ENCODE measurements around the gene KPNA4. TPM values are rescaled to one million over a fixed set of nuclear protein-coding genes. Genes with fewer than 3 reads are reported as not detected.
"Not testable (repeated sequence)": the region's sequence is repeated elsewhere in the genome, so short reads cannot be mapped to it uniquely, and the experiment has no call there.

The KPNA4 gene
- polyA plus RNA-seq, 2 of the 4 experiments (the other 2 are of a cell fraction): 35.0 to 36.5 TPM

DNA sequence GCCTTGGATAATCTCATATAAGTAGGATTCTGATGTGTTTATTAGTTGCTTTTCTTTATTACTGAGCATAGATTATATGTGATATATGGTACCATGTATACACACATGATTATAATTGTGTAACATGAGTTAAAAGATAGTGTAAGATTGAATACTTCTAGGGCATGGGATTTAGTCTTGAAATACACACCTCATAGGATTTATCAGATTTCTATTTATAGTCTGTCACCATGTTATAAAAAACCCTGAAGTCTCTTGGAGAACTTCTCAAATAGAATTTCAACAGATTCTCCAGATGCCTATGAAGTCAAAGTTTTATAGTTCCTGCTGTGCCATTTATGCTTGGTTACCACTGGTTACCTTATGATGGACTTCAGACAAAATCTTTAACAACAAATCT is 11.2 kb upstream of the KPNA4 start:
- H3K9me3 ChIP-seq: 0 out of 3 replicates have a peak, but pooled peaks cover under 1% of the 10 kb centered on the region
- ATAC-seq (no peak), DNase-seq (ENCODE audit: low read depth in 1 of 2, low spot score in 1 of 2) (no peak), FAIRE-seq (no peak)
- POLR2A ChIA-PET: no interaction called here
- H3K4me1 ChIP-seq: no peaks in the 10 kb centered on the region
- H3K27ac ChIP-seq: no peak overlapping the region
- H3K4me3 ChIP-seq: no peak overlapping the region
- no peak for TF ChIP-seq POLR2A (IDR thresholded peaks at IDR 0.05; ENCODE audit: low read length)
- CTCF ChIA-PET: interaction anchor here (0.8 kb wide), 2 partner anchors 8 to 365 kb away, joined by 3 to 5 read pairs; no protein-coding TSS in a partner anchor
- no peak overlapping the region for H3K4me2 ChIP-seq

DNA sequence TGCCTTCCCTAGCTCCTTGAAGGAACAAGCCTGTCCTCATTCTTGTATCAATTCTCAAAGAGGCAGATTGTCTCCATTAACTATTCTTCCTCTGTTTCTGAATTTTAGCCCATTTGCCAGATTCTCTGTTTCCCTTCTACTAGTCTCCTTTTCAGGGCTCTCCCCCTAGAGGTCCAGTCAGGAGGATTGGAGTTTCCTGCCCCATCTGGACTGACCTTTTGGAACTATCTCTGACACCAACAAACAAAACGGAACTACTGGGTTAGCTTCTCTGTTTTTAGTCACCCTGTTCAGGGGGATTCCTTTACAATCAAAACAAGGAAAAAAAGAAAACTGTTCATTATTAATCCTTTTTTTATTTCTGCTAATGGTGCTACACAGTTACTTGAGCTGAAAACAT is 10.2 kb upstream of the KPNA4 start:
- WGBS (ENCODE audit: missing lambda C conversion rate): 36% methylated on average over 1 of the region's 1 CpG
- TF ChIP-seq, protein P1, sequence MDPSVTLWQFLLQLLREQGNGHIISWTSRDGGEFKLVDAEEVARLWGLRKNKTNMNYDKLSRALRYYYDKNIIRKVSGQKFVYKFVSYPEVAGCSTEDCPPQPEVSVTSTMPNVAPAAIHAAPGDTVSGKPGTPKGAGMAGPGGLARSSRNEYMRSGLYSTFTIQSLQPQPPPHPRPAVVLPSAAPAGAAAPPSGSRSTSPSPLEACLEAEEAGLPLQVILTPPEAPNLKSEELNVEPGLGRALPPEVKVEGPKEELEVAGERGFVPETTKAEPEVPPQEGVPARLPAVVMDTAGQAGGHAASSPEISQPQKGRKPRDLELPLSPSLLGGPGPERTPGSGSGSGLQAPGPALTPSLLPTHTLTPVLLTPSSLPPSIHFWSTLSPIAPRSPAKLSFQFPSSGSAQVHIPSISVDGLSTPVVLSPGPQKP (IDR thresholded peaks at IDR 0.05; ENCODE audit: low read depth, low read length): no peak
- TF ChIP-seq, protein P2, sequence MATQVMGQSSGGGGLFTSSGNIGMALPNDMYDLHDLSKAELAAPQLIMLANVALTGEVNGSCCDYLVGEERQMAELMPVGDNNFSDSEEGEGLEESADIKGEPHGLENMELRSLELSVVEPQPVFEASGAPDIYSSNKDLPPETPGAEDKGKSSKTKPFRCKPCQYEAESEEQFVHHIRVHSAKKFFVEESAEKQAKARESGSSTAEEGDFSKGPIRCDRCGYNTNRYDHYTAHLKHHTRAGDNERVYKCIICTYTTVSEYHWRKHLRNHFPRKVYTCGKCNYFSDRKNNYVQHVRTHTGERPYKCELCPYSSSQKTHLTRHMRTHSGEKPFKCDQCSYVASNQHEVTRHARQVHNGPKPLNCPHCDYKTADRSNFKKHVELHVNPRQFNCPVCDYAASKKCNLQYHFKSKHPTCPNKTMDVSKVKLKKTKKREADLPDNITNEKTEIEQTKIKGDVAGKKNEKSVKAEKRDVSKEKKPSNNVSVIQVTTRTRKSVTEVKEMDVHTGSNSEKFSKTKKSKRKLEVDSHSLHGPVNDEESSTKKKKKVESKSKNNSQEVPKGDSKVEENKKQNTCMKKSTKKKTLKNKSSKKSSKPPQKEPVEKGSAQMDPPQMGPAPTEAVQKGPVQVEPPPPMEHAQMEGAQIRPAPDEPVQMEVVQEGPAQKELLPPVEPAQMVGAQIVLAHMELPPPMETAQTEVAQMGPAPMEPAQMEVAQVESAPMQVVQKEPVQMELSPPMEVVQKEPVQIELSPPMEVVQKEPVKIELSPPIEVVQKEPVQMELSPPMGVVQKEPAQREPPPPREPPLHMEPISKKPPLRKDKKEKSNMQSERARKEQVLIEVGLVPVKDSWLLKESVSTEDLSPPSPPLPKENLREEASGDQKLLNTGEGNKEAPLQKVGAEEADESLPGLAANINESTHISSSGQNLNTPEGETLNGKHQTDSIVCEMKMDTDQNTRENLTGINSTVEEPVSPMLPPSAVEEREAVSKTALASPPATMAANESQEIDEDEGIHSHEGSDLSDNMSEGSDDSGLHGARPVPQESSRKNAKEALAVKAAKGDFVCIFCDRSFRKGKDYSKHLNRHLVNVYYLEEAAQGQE (IDR thresholded peaks at IDR 0.05): no peak
- TF ChIP-seq MAZ (IDR thresholded peaks at IDR 0.05; ENCODE audit: borderline replicate concordance, low read depth, low read length) (no peak), HEYL (CRISPR knock-in tag; IDR thresholded peaks at IDR 0.05) (no peak), CEBPB (IDR thresholded peaks at IDR 0.05) (no peak)
- TF ChIP-seq, protein P3, sequence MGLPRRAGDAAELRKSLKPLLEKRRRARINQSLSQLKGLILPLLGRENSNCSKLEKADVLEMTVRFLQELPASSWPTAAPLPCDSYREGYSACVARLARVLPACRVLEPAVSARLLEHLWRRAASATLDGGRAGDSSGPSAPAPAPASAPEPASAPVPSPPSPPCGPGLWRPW (IDR thresholded peaks at IDR 0.05): no peak
- TF ChIP-seq, protein P4, sequence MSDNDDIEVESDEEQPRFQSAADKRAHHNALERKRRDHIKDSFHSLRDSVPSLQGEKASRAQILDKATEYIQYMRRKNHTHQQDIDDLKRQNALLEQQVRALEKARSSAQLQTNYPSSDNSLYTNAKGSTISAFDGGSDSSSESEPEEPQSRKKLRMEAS (IDR thresholded peaks at IDR 0.05): no peak
- H3K9me3 ChIP-seq: no peaks in the 10 kb centered on the region
- no peak overlapping the region for H3K4me2 ChIP-seq
- H3K4me3 ChIP-seq: no peak overlapping the region
- DNase-seq (ENCODE audit: low read depth in 1 of 2, low spot score in 1 of 2) (no peak), ATAC-seq (peak; percentile 34 to 36; a peak in 2 of 6 replicates), FAIRE-seq (no peak)
- POLR2A ChIA-PET: no interaction called here
- no peaks in the 10 kb centered on the region for H3K4me1 ChIP-seq
- CTCF ChIA-PET: interaction anchor here (0.6 kb wide), 1 partner anchor 373 kb away, joined by 3 read pairs; no protein-coding TSS in a partner anchor
- no peak overlapping the region for H3K27ac ChIP-seq

DNA sequence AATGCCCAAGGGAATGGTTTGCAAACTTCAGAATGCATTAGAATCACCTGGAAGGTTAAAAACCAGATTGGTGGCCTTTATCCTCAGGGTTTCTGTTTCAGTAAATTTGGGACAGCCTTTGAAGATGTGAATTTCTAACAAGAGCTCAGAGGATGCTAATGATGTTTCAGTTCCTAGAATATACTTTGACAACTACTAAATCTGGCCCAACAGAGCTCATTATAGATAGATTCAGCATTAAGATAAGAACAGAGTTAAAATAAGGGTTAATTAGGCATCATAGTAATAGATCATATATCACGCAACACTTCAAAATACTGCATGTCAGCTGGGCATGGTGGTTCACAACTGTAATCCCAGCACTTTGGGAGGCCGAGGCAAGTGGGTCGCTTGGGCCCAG is 9.3 kb upstream of the KPNA4 start:
- DNase-seq (ENCODE audit: low read depth in 1 of 2, low spot score in 1 of 2): no peak
- Histone ChIP-seq H3K27ac (no peak overlapping the region), H3K4me1 (no peaks in the 10 kb centered on the region), H3K9me3 (no peaks in the 10 kb centered on the region), H3K4me2 (no peak overlapping the region), H3K4me3 (no peak overlapping the region)
- ChIA-PET CTCF (interaction anchor here (0.6 to 2.7 kb wide), 2 partner anchors 367 to 374 kb away, joined by 3 to 6 read pairs; no protein-coding TSS in a partner anchor), POLR2A (no interaction called here)
- no peak for FAIRE-seq
- 74% methylated on average over 3 of the region's 3 CpGs for whole genome bisulfite sequencing (ENCODE audit: missing lambda C conversion rate)
- TF ChIP-seq, protein P5, sequence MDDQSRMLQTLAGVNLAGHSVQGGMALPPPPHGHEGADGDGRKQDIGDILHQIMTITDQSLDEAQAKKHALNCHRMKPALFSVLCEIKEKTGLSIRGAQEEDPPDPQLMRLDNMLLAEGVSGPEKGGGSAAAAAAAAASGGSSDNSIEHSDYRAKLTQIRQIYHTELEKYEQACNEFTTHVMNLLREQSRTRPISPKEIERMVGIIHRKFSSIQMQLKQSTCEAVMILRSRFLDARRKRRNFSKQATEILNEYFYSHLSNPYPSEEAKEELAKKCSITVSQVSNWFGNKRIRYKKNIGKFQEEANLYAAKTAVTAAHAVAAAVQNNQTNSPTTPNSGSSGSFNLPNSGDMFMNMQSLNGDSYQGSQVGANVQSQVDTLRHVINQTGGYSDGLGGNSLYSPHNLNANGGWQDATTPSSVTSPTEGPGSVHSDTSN (IDR thresholded peaks at IDR 0.05): no peak
- no peak for TF ChIP-seq MAFK (IDR thresholded peaks at IDR 0.05; ENCODE audit: partially characterized antibody)
- TF ChIP-seq, protein P6, sequence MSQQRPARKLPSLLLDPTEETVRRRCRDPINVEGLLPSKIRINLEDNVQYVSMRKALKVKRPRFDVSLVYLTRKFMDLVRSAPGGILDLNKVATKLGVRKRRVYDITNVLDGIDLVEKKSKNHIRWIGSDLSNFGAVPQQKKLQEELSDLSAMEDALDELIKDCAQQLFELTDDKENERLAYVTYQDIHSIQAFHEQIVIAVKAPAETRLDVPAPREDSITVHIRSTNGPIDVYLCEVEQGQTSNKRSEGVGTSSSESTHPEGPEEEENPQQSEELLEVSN (IDR thresholded peaks at IDR 0.05; ENCODE audit: borderline replicate concordance, low read depth): no peak
- no peak for TF ChIP-seq TFCP2L1 (CRISPR knock-in tag; IDR thresholded peaks at IDR 0.05)
- TF ChIP-seq SREBF2 (IDR thresholded peaks at IDR 0.05): no peak
- ATAC-seq: no peak

DNA sequence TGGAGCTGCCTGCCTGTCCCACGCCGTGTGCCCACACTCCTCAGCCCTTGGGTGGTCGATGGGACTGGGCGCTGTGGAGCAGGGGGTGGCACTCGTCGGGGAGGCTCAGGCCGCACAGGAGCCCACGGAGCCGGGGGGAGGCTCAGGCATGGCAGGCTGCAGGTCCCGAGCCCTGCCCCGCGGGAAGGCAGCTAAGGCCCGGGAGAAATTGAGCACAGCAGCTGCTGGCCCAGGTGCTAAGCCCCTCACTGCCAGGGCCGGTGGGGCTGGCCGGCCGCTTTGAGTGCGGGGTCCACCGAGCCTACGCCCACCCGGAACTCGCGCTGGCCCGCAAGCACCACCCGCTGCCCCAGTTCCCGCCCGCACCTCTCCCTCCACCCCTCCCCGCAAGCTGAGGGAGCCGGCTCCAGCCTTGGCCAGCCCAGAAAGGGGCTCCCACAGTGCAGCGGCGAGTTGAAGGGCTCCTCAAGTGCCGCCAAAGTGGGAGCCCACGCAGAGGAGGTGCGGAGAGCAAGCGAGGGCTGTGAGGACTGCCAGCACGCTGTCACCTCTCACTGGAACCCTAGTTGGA is 8.7 kb upstream of the KPNA4 start:
- 90% methylated on average over 11 of the region's 35 CpGs for WGBS (ENCODE audit: missing lambda C conversion rate)
- CTCF ChIA-PET: interaction anchor here (2.7 kb wide), 1 partner anchor 368 kb away, joined by 6 read pairs; no protein-coding TSS in a partner anchor
- ATAC-seq; H3K4me1 ChIP-seq; H3K4me3 ChIP-seq; H3K9me3 ChIP-seq; FAIRE-seq; H3K4me2 ChIP-seq; DNase-seq (ENCODE audit: low read depth in 1 of 2, low spot score in 1 of 2); H3K27ac ChIP-seq; POLR2A ChIA-PET: not testable (repeated sequence)
